Uterus (tissue), 2 donors: ENCODE data around the gene AREL1.

ENCODE experiments used
- POLR2A ChIP-seq, 2 donors: fragments of 450-650 bp; IDR thresholded peaks; one replicate each; pipeline ENCODE4 v1.6.1; 2016; ENCODE audit warnings: antibody characterized with exemption in 2 of 2, mild to moderate bottlenecking in 1 of 2, moderate library complexity in 1 of 2
- TF ChIP-seq, protein P1 (sequence below), 4 experiments: fragments of 200-600 bp in 2 of 4; fragments of 450-650 bp in 2 of 4; sonication (generic) in 2 of 4; IDR thresholded peaks; one replicate each; pipeline ENCODE4 v1.5.1; 2016 to 2019; ENCODE audit warnings: antibody characterized with exemption in 4 of 4, mild to moderate bottlenecking in 2 of 4, moderate library complexity in 1 of 4

DNA sequence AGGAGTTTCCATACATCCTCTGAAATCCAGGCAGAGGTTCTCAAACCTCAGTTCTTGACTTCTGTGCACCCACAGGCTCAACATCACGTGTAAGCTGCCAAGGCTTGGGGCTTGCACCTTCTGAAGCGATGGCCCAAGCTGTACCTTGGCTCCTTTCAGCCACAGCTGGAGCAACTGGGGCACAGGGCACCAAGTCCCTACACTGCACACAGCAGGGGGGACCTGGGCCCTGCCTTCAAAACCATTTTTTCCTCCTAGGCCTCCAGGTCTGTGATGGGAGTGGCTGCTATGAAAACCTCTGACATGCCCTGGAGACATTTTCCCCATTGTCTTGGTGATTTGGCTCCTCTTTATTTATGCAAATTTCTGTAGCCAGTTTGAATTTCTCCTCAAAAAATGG, 10.6 kb downstream of the AREL1 start:
- TF ChIP-seq, protein P1, sequence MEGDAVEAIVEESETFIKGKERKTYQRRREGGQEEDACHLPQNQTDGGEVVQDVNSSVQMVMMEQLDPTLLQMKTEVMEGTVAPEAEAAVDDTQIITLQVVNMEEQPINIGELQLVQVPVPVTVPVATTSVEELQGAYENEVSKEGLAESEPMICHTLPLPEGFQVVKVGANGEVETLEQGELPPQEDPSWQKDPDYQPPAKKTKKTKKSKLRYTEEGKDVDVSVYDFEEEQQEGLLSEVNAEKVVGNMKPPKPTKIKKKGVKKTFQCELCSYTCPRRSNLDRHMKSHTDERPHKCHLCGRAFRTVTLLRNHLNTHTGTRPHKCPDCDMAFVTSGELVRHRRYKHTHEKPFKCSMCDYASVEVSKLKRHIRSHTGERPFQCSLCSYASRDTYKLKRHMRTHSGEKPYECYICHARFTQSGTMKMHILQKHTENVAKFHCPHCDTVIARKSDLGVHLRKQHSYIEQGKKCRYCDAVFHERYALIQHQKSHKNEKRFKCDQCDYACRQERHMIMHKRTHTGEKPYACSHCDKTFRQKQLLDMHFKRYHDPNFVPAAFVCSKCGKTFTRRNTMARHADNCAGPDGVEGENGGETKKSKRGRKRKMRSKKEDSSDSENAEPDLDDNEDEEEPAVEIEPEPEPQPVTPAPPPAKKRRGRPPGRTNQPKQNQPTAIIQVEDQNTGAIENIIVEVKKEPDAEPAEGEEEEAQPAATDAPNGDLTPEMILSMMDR (IDR thresholded peaks at IDR 0.05): no peak
- TF ChIP-seq POLR2A (IDR thresholded peaks at IDR 0.05): no peak
